H1 (cell line): Measurements from ENCODE around the gene ARID2. TPM values are rescaled to one million over a fixed set of nuclear protein-coding genes. Genes with fewer than 3 reads are reported as not detected.

ENCODE experiments used
- CTCF ChIA-PET: fragments of 300-600 bp; sonication (Branson Sonifier 250); formaldehyde crosslinking; loops from one replicate; lab custom pipeline; 2021; ENCODE audit not compliant: partially characterized antibody; lab: Charles Lee
- POLR2A ChIA-PET: fragments of 300-600 bp; sonication (Branson Sonifier 250); formaldehyde crosslinking; loops from one replicate; lab custom pipeline; 2021; ENCODE audit warnings: inconsistent platforms; ENCODE audit not compliant: partially characterized antibody; lab: Charles Lee
- DNase-seq, 2 experiments: peaks; one replicate each; pipeline versions ENCODE4 v3.0.0 to v3.0.0-alpha.2; 2010 to 2022; ENCODE audit warnings: low spot score in 2 of 2, low read depth in 1 of 2, mixed read lengths in 1 of 2
- FAIRE-seq: peaks from 2 replicates; lab custom pipeline; 2011; peaks lifted over from hg19 to GRCh38; lab: Jason Lieb, UNC
- H2AFZ ChIP-seq: 2 replicates; pipeline ENCODE4 v1.8.1; 2012; ENCODE audit warnings: low read length, inconsistent platforms
- H2AK5ac ChIP-seq: 2 replicates; pipeline ENCODE4 v1.6.1; 2013; ENCODE audit warnings: low read depth, low read length
- H2BK120ac ChIP-seq: replicated peaks from 2 replicates; pipeline ENCODE3; 2013; ENCODE audit warnings: low read depth, low read length, inconsistent platforms
- H2BK12ac ChIP-seq: 2 replicates; pipeline ENCODE4 v1.6.1; 2013; ENCODE audit warnings: low read depth, low read length
- H2BK15ac ChIP-seq: 2 replicates; pipeline ENCODE4 v1.6.1; 2013; ENCODE audit warnings: low read length
- H2BK20ac ChIP-seq: 2 replicates; pipeline ENCODE4 v1.6.1; 2013; ENCODE audit warnings: low read length
- H2BK5ac ChIP-seq: 2 replicates; pipeline ENCODE4 v1.6.1; 2013; ENCODE audit warnings: low read depth, low read length
- H3K14ac ChIP-seq: 2 replicates; pipeline ENCODE4 v1.6.1; 2013; ENCODE audit warnings: inconsistent platforms; ENCODE audit not compliant: insufficient read length
- H3K18ac ChIP-seq: 2 replicates; pipeline ENCODE4 v1.6.1; 2013; ENCODE audit warnings: low read length; ENCODE audit errors: extremely low read depth
- H3K23ac ChIP-seq: 2 replicates; pipeline ENCODE4 v1.6.1; 2013; ENCODE audit warnings: inconsistent platforms; ENCODE audit not compliant: insufficient read length
- H3K23me2 ChIP-seq: 2 replicates; pipeline ENCODE4 v1.6.1; 2013; ENCODE audit warnings: low read depth, low read length
- H3K27ac ChIP-seq: 2 replicates; pipeline ENCODE4 v1.6.1; 2011; ENCODE audit warnings: low read depth, low read length, inconsistent platforms
- H3K27me3 ChIP-seq, 4 experiments: replicated peaks in 1 of 4; 1 replicate in 1 of 4; 2 replicates in 3 of 4; pipeline versions ENCODE4 v1.6.1 to v1.8.1; 2011 to 2013; ENCODE audit warnings: low read length in 3 of 4, mild to moderate bottlenecking in 3 of 4, inconsistent platforms in 2 of 4, mixed read lengths in 2 of 4, moderate library complexity in 1 of 4; ENCODE audit not compliant: control insufficient read depth in 3 of 4, insufficient read depth in 3 of 4; ENCODE audit errors: extremely low read depth in 1 of 4
- H3K36me3 ChIP-seq, 4 experiments: 2 replicates each; pipeline versions ENCODE4 v1.6.1 to v1.8.1; 2011 to 2013; ENCODE audit warnings: mild to moderate bottlenecking in 4 of 4, low read length in 3 of 4, moderate library complexity in 2 of 4, control low read depth in 1 of 4, inconsistent platforms in 1 of 4; ENCODE audit not compliant: insufficient read depth in 4 of 4, control insufficient read depth in 2 of 4
- H3K4ac ChIP-seq: replicated peaks from 2 replicates; pipeline ENCODE3; 2013; ENCODE audit warnings: low read length, low read depth, mixed read lengths, inconsistent platforms; ENCODE audit not compliant: insufficient read length
- H3K4me1 ChIP-seq, 4 experiments: replicated peaks in 1 of 4; 1 replicate in 1 of 4; 2 replicates in 3 of 4; pipeline versions ENCODE4 v1.6.1 to v1.8.1; 2011 to 2013; ENCODE audit warnings: low read length in 3 of 4, inconsistent platforms in 2 of 4, mixed read lengths in 1 of 4; ENCODE audit not compliant: insufficient read depth in 4 of 4, control insufficient read depth in 3 of 4
- H3K4me2 ChIP-seq, 2 experiments: 2 replicates each; pipeline versions ENCODE4 v1.6.1 to v1.8.1; 2011 to 2013; ENCODE audit warnings: low read depth in 2 of 2, low read length in 2 of 2, control low read depth in 1 of 2, inconsistent platforms in 1 of 2, mild to moderate bottlenecking in 1 of 2; ENCODE audit not compliant: insufficient read depth in 1 of 2
- H3K4me3 ChIP-seq, 4 experiments: fragments of 200-600, 300-600 bp in 1 of 4; sonication (generic), shearing (Covaris generic), sonication (Bioruptor Twin) in 1 of 4; 2 replicates each; pipeline versions ENCODE4 v1.5.1 to v1.8.1; 2011 to 2016; ENCODE audit warnings: low read length in 4 of 4, low read depth in 3 of 4, control low read depth in 2 of 4, inconsistent platforms in 2 of 4, mild to moderate bottlenecking in 2 of 4, mixed read lengths in 1 of 4, moderate library complexity in 1 of 4; ENCODE audit not compliant: insufficient read depth in 2 of 4; ENCODE audit errors: extremely low read depth in 1 of 4
- H3K56ac ChIP-seq: replicated peaks from 2 replicates; pipeline ENCODE3; 2013; ENCODE audit warnings: low read depth, mild to moderate bottlenecking, mixed read lengths, low read length, inconsistent platforms; ENCODE audit not compliant: insufficient read length
- H3K79me1 ChIP-seq: 2 replicates; pipeline ENCODE4 v1.6.1; 2013; ENCODE audit warnings: low read depth, low read length, control low read depth
- H3K79me2 ChIP-seq, 2 experiments: 2 replicates each; pipeline versions ENCODE4 v1.6.1 to v1.8.1; 2012 to 2013; ENCODE audit warnings: low read length in 2 of 2, mild to moderate bottlenecking in 2 of 2, inconsistent platforms in 1 of 2; ENCODE audit not compliant: insufficient read depth in 2 of 2, control insufficient read depth in 1 of 2
- H3K9ac ChIP-seq, 4 experiments: replicated peaks in 1 of 4; 1 replicate in 1 of 4; 2 replicates in 3 of 4; pipeline versions ENCODE4 v1.6.1 to v1.8.1; 2011 to 2013; ENCODE audit warnings: low read depth in 3 of 4, low read length in 3 of 4, control low read depth in 2 of 4, mild to moderate bottlenecking in 2 of 4, moderate library complexity in 2 of 4, inconsistent platforms in 1 of 4; ENCODE audit errors: extremely low read depth in 1 of 4
- H3K9me3 ChIP-seq, 2 experiments: 2 replicates each; pipeline versions ENCODE4 v1.6.1 to v1.8.1; 2012 to 2013; ENCODE audit warnings: mild to moderate bottlenecking in 2 of 2, moderate library complexity in 2 of 2, control low read depth in 1 of 2, inconsistent platforms in 1 of 2, low read depth in 1 of 2, low read length in 1 of 2, mixed read lengths in 1 of 2; ENCODE audit not compliant: insufficient read depth in 2 of 2
- H4K20me1 ChIP-seq, 2 experiments: replicated peaks in 1 of 2; 2 replicates each; pipeline versions ENCODE3 to v1.8.1; 2011 to 2013; ENCODE audit warnings: inconsistent platforms in 2 of 2, low read length in 2 of 2, mild to moderate bottlenecking in 1 of 2; ENCODE audit not compliant: insufficient read depth in 2 of 2, control insufficient read depth in 1 of 2
- H4K5ac ChIP-seq: 2 replicates; pipeline ENCODE4 v1.6.1; 2013; ENCODE audit warnings: low read length, low read depth, mixed read lengths, inconsistent platforms; ENCODE audit not compliant: insufficient read length
- H4K8ac ChIP-seq: 2 replicates; pipeline ENCODE4 v1.8.0; 2013; ENCODE audit warnings: mild to moderate bottlenecking, moderate library complexity, low read length, inconsistent platforms; ENCODE audit not compliant: insufficient read depth; ENCODE audit errors: extremely low read depth
- H4K91ac ChIP-seq: replicated peaks from 2 replicates; pipeline ENCODE3; 2013; ENCODE audit warnings: low read length, mixed read lengths, inconsistent platforms; ENCODE audit not compliant: insufficient read length
- KDM4A ChIP-seq: IDR thresholded peaks from one replicate; pipeline ENCODE4 v1.7.1; 2012; ENCODE audit warnings: low read depth, mild to moderate bottlenecking, moderate library complexity, low read length, inconsistent platforms; ENCODE audit not compliant: severe bottlenecking
- RAD21 ChIP-seq, 2 experiments: IDR thresholded peaks in 1 of 2; conservative IDR thresholded peaks in 1 of 2; 2 replicates each; pipeline ENCODE4 v1.6.1; 2011; ENCODE audit warnings: low read depth in 2 of 2, low read length in 2 of 2, improper control_type of control experiment in 1 of 2, inconsistent platforms in 1 of 2, mild to moderate bottlenecking in 1 of 2, moderate library complexity in 1 of 2
- SIRT6 ChIP-seq: IDR thresholded peaks from one replicate; pipeline ENCODE4 v1.7.1; 2012; ENCODE audit warnings: low read length, inconsistent platforms
- SIX5 ChIP-seq: IDR thresholded peaks from 2 replicates; pipeline ENCODE4 v1.6.1; 2011; ENCODE audit warnings: mild to moderate bottlenecking, low read depth, low read length
- SP4 ChIP-seq: IDR thresholded peaks from 2 replicates; pipeline ENCODE4 v1.6.1; 2012; ENCODE audit warnings: low read length, inconsistent platforms
- WGBS, 2 experiments: shearing (Covaris generic) in 1 of 2; methylation state at CpG; one replicate each; pipeline versions ENCODE4 v1.1.6 to v1.1.7; 2013 to 2015; ENCODE audit warnings: low lambda C conversion rate in 2 of 2, mixed read lengths in 2 of 2, inconsistent platforms in 1 of 2, low coverage in 1 of 2, missing lambda C conversion rate in 1 of 2; ENCODE audit not compliant: insufficient replicate concordance in 2 of 2, insufficient coverage in 1 of 2, insufficient read length in 1 of 2; ENCODE audit errors: extremely low coverage in 1 of 2, missing lambda C conversion rate in 1 of 2; 5-methylcytosine and 5-hydroxymethylcytosine counted together
- polyA plus RNA-seq, 7 experiments: library from polyadenylated mRNA; depleted of rRNA in 3 of 7; stranded (reverse) in 5 of 7; unstranded in 2 of 7; fragments of >200 nt in 5 of 7; fragments of 200-250 nt in 2 of 7; gene quantifications; 1 replicate in 5 of 7; 2 replicates in 1 of 7; 4 replicates in 1 of 7; pipeline versions ENCODE4 v1.2.1 to v1.2.3, GENCODE V29; 2011 to 2013; ENCODE audit warnings: missing spikeins in 2 of 7, mixed read lengths in 2 of 7
- total RNA-seq: library from RNA; stranded (reverse); fragmentation: NEBNext Ultra II Directional; extraction: Animal tissue kit (Norgen Biotek cat#: 25700); gene quantifications from 2 replicates; pipeline ENCODE4 v1.2.1, GENCODE V29; 2021

Gene ARID2
- total and polyA plus RNA-seq, 2 of the 8 experiments (the other 6 are each of a cell fraction or from before 2014, with no cell fraction given) = 32.0 to 45.2 TPM

GRCh38 chr12:45849289-45849688, 119.8 kb downstream of the ARID2 start:
- no peak for FAIRE-seq

More at GRCh38 chr12:45849289-45849688, 119.8 kb downstream of the ARID2 start:
- no peak overlapping the region for H3K23ac ChIP-seq
- WGBS, 2 experiments = 90% methylated on average over 3 of the region's 3 CpGs; no CpG with 5 or more reads in 1 of the 2 experiments
- H2AK5ac ChIP-seq = no peak overlapping the region
- H2BK5ac ChIP-seq = no peak overlapping the region
- CTCF ChIA-PET = no interaction called here
- H2AFZ ChIP-seq = no peak overlapping the region
- H3K23me2 ChIP-seq = no peaks in the 10 kb centered on the region
- no peak overlapping the region for H2BK12ac ChIP-seq
- H3K14ac ChIP-seq = no peak overlapping the region
- POLR2A ChIA-PET = no interaction called here
- no peak overlapping the region for H4K91ac ChIP-seq
- H3K4me1 ChIP-seq = no peaks in the 10 kb centered on the region
- no peak overlapping the region for H3K4me2 ChIP-seq
- H3K9me3 ChIP-seq = no peaks in the 10 kb centered on the region
- no peak overlapping the region for H3K27ac ChIP-seq
- H3K79me2 ChIP-seq = no peaks in the 10 kb centered on the region
- no peak for DNase-seq
- no peak overlapping the region for H4K8ac ChIP-seq
- H3K4ac ChIP-seq = no peak overlapping the region
- H4K5ac ChIP-seq = no peak overlapping the region
- peaks cover 15 to 65% (median 39%) of the 10 kb centered on the region in 4 experiments for H3K36me3 ChIP-seq
- no peak overlapping the region for H2BK20ac ChIP-seq
- no peaks in the 10 kb centered on the region for H3K27me3 ChIP-seq
- H2BK120ac ChIP-seq = no peak overlapping the region
- TF ChIP-seq SIRT6 (no peak), SP4 (no peak), RAD21 (IDR thresholded peaks at IDR 0.05 in 1 of 2, conservative IDR thresholded peaks at IDR 0.05 in 1 of 2; ENCODE audit: low read depth in 2 of 2, low read length in 2 of 2) (no peak), SIX5 (no peak), KDM4A (no peak)
- H3K4me3 ChIP-seq = no peak overlapping the region
- peaks cover 0 to 9% of the 10 kb centered on the region in 2 experiments for H4K20me1 ChIP-seq
- H3K79me1 ChIP-seq = no peaks in the 10 kb centered on the region
- no peak overlapping the region for H3K18ac ChIP-seq
- no peak overlapping the region for H3K9ac ChIP-seq
- H3K56ac ChIP-seq = no peak overlapping the region
- no peak overlapping the region for H2BK15ac ChIP-seq
